NT2/D1 (cell line): ENCODE data around the gene SIK3.

Experiments
- DNase-seq: peaks from one replicate; pipeline ENCODE4 v3.0.0-alpha.2; 2011; ENCODE audit warnings: low read depth, low spot score
- H3K27me3 ChIP-seq: 2 replicates; pipeline ENCODE4 v1.6.0; 2011; ENCODE audit warnings: mild to moderate bottlenecking; ENCODE audit not compliant: insufficient read length, insufficient read depth
- H3K36me3 ChIP-seq: 2 replicates; pipeline ENCODE4 v1.6.1; 2011; ENCODE audit warnings: mild to moderate bottlenecking, low read length, mixed read lengths; ENCODE audit not compliant: insufficient read depth, insufficient read length
- H3K4me1 ChIP-seq: 2 replicates; pipeline ENCODE4 v1.5.1; 2011; ENCODE audit not compliant: insufficient read depth, insufficient read length
- H3K4me3 ChIP-seq: 2 replicates; pipeline ENCODE4 v1.5.1; 2011; ENCODE audit warnings: low read depth; ENCODE audit not compliant: insufficient read length
- H3K9ac ChIP-seq: 2 replicates; pipeline ENCODE4 v1.6.0; 2011; ENCODE audit warnings: low read depth; ENCODE audit not compliant: insufficient read length
- H3K9me3 ChIP-seq: 2 replicates; pipeline ENCODE4 v1.5.1; 2011; ENCODE audit warnings: mild to moderate bottlenecking, low read length; ENCODE audit not compliant: insufficient read depth
- SUZ12 ChIP-seq: IDR thresholded peaks from 2 replicates; pipeline ENCODE4 v1.6.1; 2011; ENCODE audit not compliant: insufficient read length, insufficient read depth; ENCODE audit errors: extremely low read depth
- YY1 ChIP-seq: IDR thresholded peaks from 2 replicates; pipeline ENCODE4 v1.6.1; 2011; ENCODE audit not compliant: insufficient read length, insufficient read depth
- ZNF274 ChIP-seq: IDR thresholded peaks from 2 replicates; pipeline ENCODE4 v1.6.1; 2011; ENCODE audit warnings: mild to moderate bottlenecking, low read depth, low read length

Gene SIK3

GRCh38 chr11:117045196-117045595, 53.0 kb downstream of the SIK3 start:
- H3K4me1 ChIP-seq, result no peaks in the 10 kb centered on the region
- H3K27me3 ChIP-seq, result no peaks in the 10 kb centered on the region
- no peak overlapping the region for H3K4me3 ChIP-seq
- H3K9ac ChIP-seq, result no peak overlapping the region
- DNase-seq, result no peak
- TF ChIP-seq SUZ12, result no peak
- no peak for TF ChIP-seq ZNF274
- TF ChIP-seq YY1, result no peak
- H3K36me3 ChIP-seq, result no peaks in the 10 kb centered on the region
- no peaks in the 10 kb centered on the region for H3K9me3 ChIP-seq

- no peaks in the 10 kb centered on the region for H3K27me3 ChIP-seq
- H3K4me3 ChIP-seq, result no peak overlapping the region
- H3K36me3 ChIP-seq, result no peaks in the 10 kb centered on the region
- no peak for DNase-seq
- H3K9ac ChIP-seq, result no peak overlapping the region
- H3K9me3 ChIP-seq, result no peaks in the 10 kb centered on the region
- TF ChIP-seq YY1 (no peak), ZNF274 (no peak), SUZ12 (no peak)
- no peaks in the 10 kb centered on the region for H3K4me1 ChIP-seq
Observed at GRCh38 chr11:117044287-117045035, 53.8 kb downstream of the SIK3 start.

- H3K9me3 ChIP-seq, result no peaks in the 10 kb centered on the region
- H3K4me1 ChIP-seq, result no peaks in the 10 kb centered on the region
- H3K4me3 ChIP-seq, result no peak overlapping the region
- no peaks in the 10 kb centered on the region for H3K27me3 ChIP-seq
- no peaks in the 10 kb centered on the region for H3K36me3 ChIP-seq
- no peak for DNase-seq
- H3K9ac ChIP-seq, result no peak overlapping the region
- TF ChIP-seq SUZ12, result no peak
- TF ChIP-seq ZNF274, result no peak
Observed at GRCh38 chr11:117042689-117043088, 55.5 kb downstream of the SIK3 start.

GRCh38 chr11:117039900-117040299, 58.3 kb downstream of the SIK3 start:
- Histone ChIP-seq H3K4me3 (no peak overlapping the region), H3K27me3 (no peaks in the 10 kb centered on the region), H3K9me3 (no peaks in the 10 kb centered on the region), H3K36me3 (no peaks in the 10 kb centered on the region), H3K4me1 (no peaks in the 10 kb centered on the region), H3K9ac (no peak overlapping the region)
- TF ChIP-seq SUZ12, result no peak
- no peak for TF ChIP-seq ZNF274
- no peak for DNase-seq

- TF ChIP-seq ZNF274, result no peak
- TF ChIP-seq SUZ12, result no peak
- TF ChIP-seq YY1, result no peak
- no peaks in the 10 kb centered on the region for H3K4me1 ChIP-seq
Observed at GRCh38 chr11:117039270-117039669, 59.0 kb downstream of the SIK3 start.

GRCh38 chr11:117037975-117038350, 60.3 kb downstream of the SIK3 start:
- no peak for DNase-seq
- no peaks in the 10 kb centered on the region for H3K4me1 ChIP-seq
- no peaks in the 10 kb centered on the region for H3K36me3 ChIP-seq
- H3K4me3 ChIP-seq, result no peak overlapping the region
- H3K9ac ChIP-seq, result no peak overlapping the region
- H3K27me3 ChIP-seq, result no peaks in the 10 kb centered on the region
- no peaks in the 10 kb centered on the region for H3K9me3 ChIP-seq
- TF ChIP-seq ZNF274, result no peak
- TF ChIP-seq YY1, result no peak

More at GRCh38 chr11:117039270-117039669, 59.0 kb downstream of the SIK3 start:
- Histone ChIP-seq H3K9ac (no peak overlapping the region), H3K4me3 (no peak overlapping the region), H3K27me3 (no peaks in the 10 kb centered on the region), H3K9me3 (no peaks in the 10 kb centered on the region), H3K36me3 (no peaks in the 10 kb centered on the region)
- no peak for DNase-seq

- Histone ChIP-seq H3K9me3 (no peaks in the 10 kb centered on the region), H3K4me1 (no peaks in the 10 kb centered on the region), H3K27me3 (no peaks in the 10 kb centered on the region), H3K9ac (no peak overlapping the region), H3K36me3 (no peaks in the 10 kb centered on the region), H3K4me3 (no peak overlapping the region)
- TF ChIP-seq YY1, result no peak
- no peak for TF ChIP-seq SUZ12
- TF ChIP-seq ZNF274, result no peak
- no peak for DNase-seq
Observed at GRCh38 chr11:117037279-117037974, 60.8 kb downstream of the SIK3 start.
